Erythroblast (primary cell): ENCODE measurements around the gene SIK3.
"Not testable (repeated sequence)": the region's sequence is repeated elsewhere in the genome, so short reads cannot be mapped to it uniquely, and the experiment has no call there.

ENCODE experiments used
- GATA1 ChIP-seq: IDR thresholded peaks from 2 replicates; pipeline ENCODE4 v1.6.1; 2011; ENCODE audit warnings: low read depth, mild to moderate bottlenecking, control low read depth, low read length, moderate library complexity
- POLR2A ChIP-seq: IDR thresholded peaks from 2 replicates; pipeline ENCODE4 v1.6.1; 2011; ENCODE audit warnings: mild to moderate bottlenecking, low read length

- TF ChIP-seq POLR2A, GATA1: not testable (repeated sequence)
Measured at GRCh38 chr11:117130396-117130795, 32.2 kb upstream of the SIK3 start.
